Thyroid gland (tissue), 4 donors: ENCODE measurements around the gene TNS4.

Source experiments
- POLR2A ChIP-seq, 2 donors: fragments of 450-650 bp; IDR thresholded peaks; one replicate each; pipeline ENCODE4 v1.6.1; 2017; ENCODE audit warnings: antibody characterized with exemption in 2 of 2, mild to moderate bottlenecking in 2 of 2, moderate library complexity in 1 of 2
- TF ChIP-seq, protein P1 (sequence below), 6 experiments: fragments of 200-600 bp in 3 of 6; fragments of 450-650 bp in 3 of 6; sonication (generic) in 3 of 6; IDR thresholded peaks; one replicate each; pipeline ENCODE4 v1.5.1; 2016 to 2019; ENCODE audit warnings: antibody characterized with exemption in 6 of 6, mild to moderate bottlenecking in 2 of 6, inconsistent platforms in 1 of 6, moderate library complexity in 1 of 6

DNA sequence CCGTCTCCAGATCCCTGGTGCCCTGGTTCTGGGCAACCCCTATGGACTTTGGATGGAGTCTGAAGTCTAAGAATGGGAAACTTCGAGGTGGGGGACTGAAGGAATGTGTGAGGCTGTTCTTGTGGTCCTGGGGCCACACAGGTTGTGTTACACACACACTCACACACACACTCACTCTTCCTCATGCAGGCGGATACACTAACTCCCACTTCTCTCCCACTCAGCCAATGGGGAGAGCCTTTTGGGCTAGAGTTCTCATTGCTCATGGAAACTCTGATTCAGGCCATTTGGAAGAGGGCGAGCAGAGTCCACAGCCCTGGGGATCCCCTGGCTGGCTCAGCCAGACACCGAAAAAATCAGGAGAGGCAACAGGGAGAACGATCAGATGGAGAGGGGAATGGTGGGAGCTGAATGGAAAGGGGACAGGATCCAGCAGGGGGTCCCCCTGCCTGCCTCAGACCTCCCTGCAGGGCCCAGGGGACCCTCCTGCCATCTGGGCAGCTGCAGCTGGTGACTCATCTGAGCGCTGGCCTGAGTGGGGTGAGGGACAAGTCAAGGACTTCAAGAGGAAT is 49.1 kb downstream of the TNS4 start:
- TF ChIP-seq, protein P1, sequence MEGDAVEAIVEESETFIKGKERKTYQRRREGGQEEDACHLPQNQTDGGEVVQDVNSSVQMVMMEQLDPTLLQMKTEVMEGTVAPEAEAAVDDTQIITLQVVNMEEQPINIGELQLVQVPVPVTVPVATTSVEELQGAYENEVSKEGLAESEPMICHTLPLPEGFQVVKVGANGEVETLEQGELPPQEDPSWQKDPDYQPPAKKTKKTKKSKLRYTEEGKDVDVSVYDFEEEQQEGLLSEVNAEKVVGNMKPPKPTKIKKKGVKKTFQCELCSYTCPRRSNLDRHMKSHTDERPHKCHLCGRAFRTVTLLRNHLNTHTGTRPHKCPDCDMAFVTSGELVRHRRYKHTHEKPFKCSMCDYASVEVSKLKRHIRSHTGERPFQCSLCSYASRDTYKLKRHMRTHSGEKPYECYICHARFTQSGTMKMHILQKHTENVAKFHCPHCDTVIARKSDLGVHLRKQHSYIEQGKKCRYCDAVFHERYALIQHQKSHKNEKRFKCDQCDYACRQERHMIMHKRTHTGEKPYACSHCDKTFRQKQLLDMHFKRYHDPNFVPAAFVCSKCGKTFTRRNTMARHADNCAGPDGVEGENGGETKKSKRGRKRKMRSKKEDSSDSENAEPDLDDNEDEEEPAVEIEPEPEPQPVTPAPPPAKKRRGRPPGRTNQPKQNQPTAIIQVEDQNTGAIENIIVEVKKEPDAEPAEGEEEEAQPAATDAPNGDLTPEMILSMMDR (IDR thresholded peaks at IDR 0.05) = no peak
- no peak for TF ChIP-seq POLR2A (IDR thresholded peaks at IDR 0.05)
